Renal cortex interstitium (tissue), 11 donors: Measurements from ENCODE around the gene ZNF775. TPM values are rescaled to one million over a fixed set of nuclear protein-coding genes. Genes with fewer than 3 reads are reported as not detected.
A peak's percentile ranks its signal among the peaks of the same experiment; 100 is the strongest.

Experiments used
- DNase-seq, 11 donors: peaks; one replicate each; pipeline ENCODE4 v3.0.0-alpha.2; 2013; ENCODE audit warnings: low read depth in 9 of 11, low spot score in 4 of 11; ENCODE audit errors: extremely low read depth in 1 of 11
- polyA plus RNA-seq, 3 donors: library from polyadenylated mRNA; unstranded; fragments of 120-200 nt; gene quantifications; one replicate each; pipeline ENCODE4 v1.2.1, GENCODE V29; 2013; ENCODE audit not compliant: insufficient read length in 3 of 3

Gene ZNF775
- polyA plus RNA-seq, 3 donors, result 3.8 to 7.0 (median 7.0) TPM

- no peak for DNase-seq
Measured at GRCh38 chr7:150405584-150406311, 26.6 kb downstream of the ZNF775 start.

GRCh38 chr7:150406312-150406566 is 27.1 kb downstream of the ZNF775 start:
- DNase-seq, result no peak

- peak in 1 of 11 donors; percentile 78 for DNase-seq
Measured at GRCh38 chr7:150406567-150407421, 27.7 kb downstream of the ZNF775 start.

- no peak for DNase-seq
Measured at GRCh38 chr7:150407588-150408392, 28.7 kb downstream of the ZNF775 start.

- no peak for DNase-seq
Measured at GRCh38 chr7:150408393-150409299, 29.5 kb downstream of the ZNF775 start.

GRCh38 chr7:150409300-150410030 is 30.3 kb downstream of the ZNF775 start:
- no peak for DNase-seq

GRCh38 chr7:150410131-150410530 is 31.0 kb downstream of the ZNF775 start:
- no peak for DNase-seq

GRCh38 chr7:150410680-150411346 is 31.7 kb downstream of the ZNF775 start:
- no peak for DNase-seq

GRCh38 chr7:150411606-150412005 is 32.5 kb downstream of the ZNF775 start:
- no peak for DNase-seq

- DNase-seq, result no peak
Measured at GRCh38 chr7:150412016-150412415, 32.9 kb downstream of the ZNF775 start.

- DNase-seq, result no peak
Measured at GRCh38 chr7:150412518-150413488, 33.7 kb downstream of the ZNF775 start.

- DNase-seq, result no peak
Measured at GRCh38 chr7:150413640-150414081, 34.5 kb downstream of the ZNF775 start.

GRCh38 chr7:150415161-150416153 is 36.3 kb downstream of the ZNF775 start:
- DNase-seq, result no peak

GRCh38 chr7:150417239-150417638 is 38.1 kb downstream of the ZNF775 start:
- no peak for DNase-seq

GRCh38 chr7:150417863-150418262 is 38.7 kb downstream of the ZNF775 start:
- DNase-seq, result no peak
